Activated CD4-positive, alpha-beta T cell treated with anti-CD3 and anti-CD28 coated beads, Interleukin-2, amount 50 U/mL, for 16 hours (primary cell): ENCODE results near the gene ANKFY1.
"Not testable (repeated sequence)": the region's sequence is repeated elsewhere in the genome, so short reads cannot be mapped to it uniquely, and the experiment has no call there.

Experiments
- DNase-seq: peaks from one replicate; pipeline ENCODE4 v3.0.0-alpha.2; 2020

The ANKFY1 gene

GRCh38 chr17:4255271-4255670, 8.5 kb downstream of the ANKFY1 start:
- not testable (repeated sequence) for DNase-seq

GRCh38 chr17:4250887-4251286, 12.9 kb downstream of the ANKFY1 start:
- no peak for DNase-seq

GRCh38 chr17:4249452-4250029, 14.2 kb downstream of the ANKFY1 start:
- peak; percentile 24 for DNase-seq

- no peak for DNase-seq
These were observed 15.1 kb downstream of the ANKFY1 start for GRCh38 chr17:4248504-4249277.

GRCh38 chr17:4247971-4248388, 15.8 kb downstream of the ANKFY1 start:
- DNase-seq = no peak

- no peak for DNase-seq
These were observed 16.3 kb downstream of the ANKFY1 start for GRCh38 chr17:4247361-4247970.

- DNase-seq = no peak
These were observed 17.1 kb downstream of the ANKFY1 start for GRCh38 chr17:4246674-4247073.

- no peak for DNase-seq
These were observed 22.2 kb downstream of the ANKFY1 start for GRCh38 chr17:4241535-4241934.

GRCh38 chr17:4236456-4236855, 27.3 kb downstream of the ANKFY1 start:
- DNase-seq = no peak

GRCh38 chr17:4235372-4236279, 28.2 kb downstream of the ANKFY1 start:
- DNase-seq = no peak

GRCh38 chr17:4234401-4234800, 29.4 kb downstream of the ANKFY1 start:
- DNase-seq = no peak

GRCh38 chr17:4233668-4234258, 30.0 kb downstream of the ANKFY1 start:
- no peak for DNase-seq

- no peak for DNase-seq
These were observed 31.5 kb downstream of the ANKFY1 start for GRCh38 chr17:4232168-4232813.

GRCh38 chr17:4229627-4230541, 33.9 kb downstream of the ANKFY1 start:
- no peak for DNase-seq

- DNase-seq = no peak
These were observed 41.7 kb downstream of the ANKFY1 start for GRCh38 chr17:4221899-4222659.

GRCh38 chr17:4221163-4221562, 42.6 kb downstream of the ANKFY1 start:
- no peak for DNase-seq

GRCh38 chr17:4220655-4221054, 43.1 kb downstream of the ANKFY1 start:
- DNase-seq = no peak

- no peak for DNase-seq
These were observed 44.5 kb downstream of the ANKFY1 start for GRCh38 chr17:4219241-4219640.

GRCh38 chr17:4215882-4216570, 47.8 kb downstream of the ANKFY1 start:
- DNase-seq = no peak

GRCh38 chr17:4214157-4214556, 49.6 kb downstream of the ANKFY1 start:
- DNase-seq = no peak
